Neural progenitor cell (in vitro differentiated cells): ENCODE results near the gene KPNA2. TPM values are rescaled to one million over a fixed set of nuclear protein-coding genes. Genes with fewer than 3 reads are reported as not detected.

Source experiments
- DNase-seq: peaks from one replicate; pipeline ENCODE4 v3.0.0-alpha.2; 2016; ENCODE audit warnings: low spot score
- H2AFZ ChIP-seq: fragments of 200-600 bp; sonication (generic); replicated peaks from 2 replicates; pipeline ENCODE4 v1.6.1; 2016; ENCODE audit warnings: antibody characterized with exemption
- H3F3A ChIP-seq: fragments of 200-600 bp; sonication (generic); 2 replicates; pipeline ENCODE4 v1.6.1; 2016; ENCODE audit warnings: antibody characterized with exemption, low read depth
- H3K27ac ChIP-seq: fragments of 200-600 bp; sonication (generic); 2 replicates; pipeline ENCODE4 v1.5.1; 2016; ENCODE audit warnings: mild to moderate bottlenecking
- H3K27me3 ChIP-seq: fragments of 200-600 bp; sonication (generic); 2 replicates; pipeline ENCODE4 v1.6.1; 2016; ENCODE audit warnings: mild to moderate bottlenecking, moderate library complexity
- H3K36me3 ChIP-seq: fragments of 200-600 bp; sonication (generic); 2 replicates; pipeline ENCODE4 v1.5.1; 2016
- H3K4me1 ChIP-seq: fragments of 200-600 bp; sonication (generic); 2 replicates; pipeline ENCODE4 v1.6.1; 2016; ENCODE audit warnings: mixed run types
- H3K4me2 ChIP-seq: fragments of 200-600 bp; sonication (generic); 2 replicates; pipeline ENCODE4 v1.6.1; 2016
- H3K4me3 ChIP-seq: fragments of 200-600 bp; sonication (generic); 2 replicates; pipeline ENCODE4 v1.5.1; 2016
- H3K79me2 ChIP-seq: fragments of 200-600 bp; sonication (generic); 2 replicates; pipeline ENCODE4 v1.6.1; 2016; ENCODE audit warnings: low read depth
- H3K9ac ChIP-seq: fragments of 200-600 bp; sonication (generic); 2 replicates; pipeline ENCODE4 v1.6.1; 2016
- H3K9me3 ChIP-seq: fragments of 200-600 bp; sonication (generic); 2 replicates; pipeline ENCODE4 v1.5.1; 2016; ENCODE audit warnings: low read depth
- H4K20me1 ChIP-seq: fragments of 200-600 bp; sonication (generic); 2 replicates; pipeline ENCODE4 v1.6.1; 2016; ENCODE audit warnings: low read depth
- H3K27ac Mint-ChIP-seq: 3 replicates; pipeline ENCODE4 v1.8.0; 2021; ENCODE audit warnings: mixed read lengths
- H3K27me3 Mint-ChIP-seq: 2 replicates; pipeline ENCODE4 v1.8.0; 2022; ENCODE audit warnings: low read depth, mild to moderate bottlenecking, inconsistent platforms, moderate library complexity, mixed read lengths; ENCODE audit not compliant: insufficient read depth
- H3K36me3 Mint-ChIP-seq: 3 replicates; pipeline ENCODE4 v1.8.0; 2021; ENCODE audit warnings: mixed read lengths
- H3K4me1 Mint-ChIP-seq: 3 replicates; pipeline ENCODE4 v1.8.0; 2021; ENCODE audit warnings: mixed read lengths
- H3K4me3 Mint-ChIP-seq: 3 replicates; pipeline ENCODE4 v1.8.0; 2021; ENCODE audit warnings: mild to moderate bottlenecking, moderate library complexity, mixed read lengths
- H3K9me3 Mint-ChIP-seq: 3 replicates; pipeline ENCODE4 v1.8.0; 2020; ENCODE audit warnings: mixed read lengths
- EZH2 ChIP-seq: fragments of 200-600 bp; sonication (generic); IDR thresholded peaks from 2 replicates; pipeline ENCODE4 v1.6.1; 2017; ENCODE audit warnings: antibody characterized with exemption, mild to moderate bottlenecking, moderate library complexity
- EZH2phosphoT487 ChIP-seq: fragments of 200-600 bp; sonication (generic); IDR thresholded peaks from 2 replicates; pipeline ENCODE4 v1.6.1; 2017; ENCODE audit warnings: antibody characterized with exemption
- total RNA-seq: library from RNA; depleted of rRNA; stranded (reverse); fragments of >200 nt; gene quantifications from 2 replicates; pipeline ENCODE4 v1.2.3, GENCODE V29; 2015; ENCODE audit warnings: low replicate concordance
- TF ChIP-seq, protein P1 (sequence below): fragments of 200-600 bp; sonication (generic); IDR thresholded peaks from 2 replicates; pipeline ENCODE4 v1.5.1; 2017; ENCODE audit warnings: antibody characterized with exemption, mild to moderate bottlenecking

The KPNA2 gene
- total RNA-seq, 1 donor from 2014 or later: 549 TPM

- Histone ChIP-seq H3K9ac (no peak overlapping the region), H3K9me3 (no peaks in the 10 kb centered on the region), H2AFZ (no peak overlapping the region), H3K4me2 (no peak overlapping the region), H3F3A (peaks cover 23% of the 10 kb centered on the region), H3K4me1 (peaks cover 12% of the 10 kb centered on the region), H3K4me3 (no peak overlapping the region), H3K79me2 (no peaks in the 10 kb centered on the region), H3K27ac (no peak overlapping the region), H4K20me1 (no peaks in the 10 kb centered on the region), H3K27me3 (peaks cover 34% of the 10 kb centered on the region), H3K36me3 (no peaks in the 10 kb centered on the region)
- Mint-ChIP-seq H3K36me3 (no peaks in the 10 kb centered on the region), H3K4me1 (peaks cover 21% of the 10 kb centered on the region), H3K4me3 (no peak overlapping the region), H3K27ac (no peak overlapping the region), H3K27me3 (peaks cover 2% of the 10 kb centered on the region), H3K9me3 (no peaks in the 10 kb centered on the region)
- TF ChIP-seq EZH2 (no peak), EZH2phosphoT487 (no peak)
- TF ChIP-seq, protein P1, sequence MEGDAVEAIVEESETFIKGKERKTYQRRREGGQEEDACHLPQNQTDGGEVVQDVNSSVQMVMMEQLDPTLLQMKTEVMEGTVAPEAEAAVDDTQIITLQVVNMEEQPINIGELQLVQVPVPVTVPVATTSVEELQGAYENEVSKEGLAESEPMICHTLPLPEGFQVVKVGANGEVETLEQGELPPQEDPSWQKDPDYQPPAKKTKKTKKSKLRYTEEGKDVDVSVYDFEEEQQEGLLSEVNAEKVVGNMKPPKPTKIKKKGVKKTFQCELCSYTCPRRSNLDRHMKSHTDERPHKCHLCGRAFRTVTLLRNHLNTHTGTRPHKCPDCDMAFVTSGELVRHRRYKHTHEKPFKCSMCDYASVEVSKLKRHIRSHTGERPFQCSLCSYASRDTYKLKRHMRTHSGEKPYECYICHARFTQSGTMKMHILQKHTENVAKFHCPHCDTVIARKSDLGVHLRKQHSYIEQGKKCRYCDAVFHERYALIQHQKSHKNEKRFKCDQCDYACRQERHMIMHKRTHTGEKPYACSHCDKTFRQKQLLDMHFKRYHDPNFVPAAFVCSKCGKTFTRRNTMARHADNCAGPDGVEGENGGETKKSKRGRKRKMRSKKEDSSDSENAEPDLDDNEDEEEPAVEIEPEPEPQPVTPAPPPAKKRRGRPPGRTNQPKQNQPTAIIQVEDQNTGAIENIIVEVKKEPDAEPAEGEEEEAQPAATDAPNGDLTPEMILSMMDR: no peak
- no peak for DNase-seq
These were observed 36.1 kb upstream of the KPNA2 start for GRCh38 chr17:67999291-67999911.

DNA sequence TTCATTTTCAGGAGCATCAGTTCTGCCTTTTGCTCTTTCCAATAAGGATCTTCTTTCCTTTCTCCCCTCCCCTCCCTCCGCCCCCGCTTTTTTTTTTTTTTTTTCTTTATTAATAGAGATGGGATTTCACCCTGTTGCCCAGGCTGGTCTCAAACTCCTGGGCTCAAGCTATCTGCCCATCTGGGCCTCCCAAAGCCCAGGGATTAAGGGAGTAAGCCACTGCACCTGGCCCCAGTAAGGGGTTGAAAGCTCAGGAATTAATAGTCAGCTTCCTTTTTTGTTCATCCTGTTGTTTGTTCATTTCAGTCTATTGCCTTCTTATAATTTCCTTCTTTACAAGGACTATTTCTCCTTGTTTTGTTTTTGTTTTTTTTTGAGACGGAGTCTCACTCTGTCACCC, 31.3 kb upstream of the KPNA2 start:
- no peak overlapping the region for H3K4me2 ChIP-seq
- H2AFZ ChIP-seq: no peak overlapping the region
- H3K9me3 ChIP-seq: no peaks in the 10 kb centered on the region
- no peak for DNase-seq
- no peaks in the 10 kb centered on the region for H3K4me1 ChIP-seq
- H3K27ac ChIP-seq: no peak overlapping the region
- no peaks in the 10 kb centered on the region for H3K27me3 ChIP-seq
- Mint-ChIP-seq H3K27ac (no peak overlapping the region), H3K4me1 (peaks cover 3% of the 10 kb centered on the region), H3K4me3 (no peak overlapping the region), H3K36me3 (no peaks in the 10 kb centered on the region), H3K27me3 (peaks cover 4% of the 10 kb centered on the region), H3K9me3 (no peaks in the 10 kb centered on the region)
- H4K20me1 ChIP-seq: no peaks in the 10 kb centered on the region
- no peaks in the 10 kb centered on the region for H3K79me2 ChIP-seq
- TF ChIP-seq EZH2phosphoT487 (no peak), EZH2 (no peak)
- TF ChIP-seq, protein P1: no peak
- H3K36me3 ChIP-seq: no peaks in the 10 kb centered on the region
- no peak overlapping the region for H3K4me3 ChIP-seq
- H3K9ac ChIP-seq: no peak overlapping the region
- peaks cover 2% of the 10 kb centered on the region for H3F3A ChIP-seq

DNA sequence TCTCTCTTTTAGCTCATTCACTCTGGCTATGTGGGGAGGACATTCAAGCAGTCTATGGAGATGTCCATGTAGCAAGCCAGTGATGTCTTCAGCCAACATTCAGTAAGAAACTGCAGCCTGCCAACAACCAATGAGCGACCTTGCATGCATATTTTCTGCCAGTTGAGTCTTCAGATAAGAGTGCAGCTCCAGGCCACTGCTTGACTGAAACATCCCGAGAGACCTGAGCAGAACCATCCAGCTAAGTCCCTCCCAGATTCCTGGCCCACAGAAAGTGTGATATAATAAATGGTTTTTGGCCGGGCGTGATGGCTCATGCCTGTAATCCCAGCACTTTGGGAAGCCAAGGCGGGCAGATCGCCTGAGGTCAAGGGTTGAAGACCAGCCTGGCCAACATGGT, 28.7 kb upstream of the KPNA2 start:
- Mint-ChIP-seq H3K27ac (no peak overlapping the region), H3K27me3 (peaks cover 4% of the 10 kb centered on the region), H3K36me3 (no peaks in the 10 kb centered on the region), H3K4me1 (peaks cover 3% of the 10 kb centered on the region), H3K9me3 (no peaks in the 10 kb centered on the region), H3K4me3 (no peak overlapping the region)
- Histone ChIP-seq H3K27me3 (no peaks in the 10 kb centered on the region), H3K9me3 (no peaks in the 10 kb centered on the region), H2AFZ (no peak overlapping the region), H3K9ac (no peak overlapping the region), H3K4me3 (no peak overlapping the region), H3F3A (peaks cover 2% of the 10 kb centered on the region), H4K20me1 (no peaks in the 10 kb centered on the region), H3K4me2 (no peak overlapping the region), H3K27ac (no peak overlapping the region), H3K4me1 (no peaks in the 10 kb centered on the region), H3K36me3 (no peaks in the 10 kb centered on the region), H3K79me2 (no peaks in the 10 kb centered on the region)
- DNase-seq: no peak
- no peak for TF ChIP-seq EZH2phosphoT487
- TF ChIP-seq, protein P1: no peak
- no peak for TF ChIP-seq EZH2
